NCI-H146 (cell line): ENCODE data around the gene TXNRD1.
"Not testable (repeated sequence)": the region's sequence is repeated elsewhere in the genome, so short reads cannot be mapped to it uniquely, and the experiment has no call there.

ENCODE experiments used
- DNase-seq: peaks from one replicate; lab custom pipeline; 2025; lab: John Stamatoyannopoulos, UW

The TXNRD1 gene

GRCh38 chr12:104323899-104324298, 108.3 kb downstream of the TXNRD1 start:
- no peak for DNase-seq

- not testable (repeated sequence) for DNase-seq
Measured at GRCh38 chr12:104328278-104328677, 112.7 kb downstream of the TXNRD1 start.

DNA sequence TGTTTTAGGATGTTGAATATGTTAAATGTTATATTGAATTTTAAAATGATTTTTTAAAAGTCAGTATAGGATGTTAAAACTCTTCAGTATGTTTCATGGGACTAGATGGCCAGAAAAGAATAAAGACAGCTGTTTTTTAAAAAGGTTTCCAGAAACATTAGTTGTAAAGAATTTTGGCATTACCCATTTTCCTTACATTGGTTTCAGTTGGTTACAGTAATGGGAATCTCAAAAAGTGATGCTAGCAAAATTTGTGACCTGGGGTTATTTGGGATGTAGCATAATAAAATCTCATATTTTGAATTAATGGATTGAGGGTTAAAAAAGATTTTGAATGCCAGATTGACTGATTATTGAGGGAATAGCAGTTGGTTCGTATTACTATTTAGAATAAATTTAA, 113.2 kb downstream of the TXNRD1 start:
- no peak for DNase-seq

DNA sequence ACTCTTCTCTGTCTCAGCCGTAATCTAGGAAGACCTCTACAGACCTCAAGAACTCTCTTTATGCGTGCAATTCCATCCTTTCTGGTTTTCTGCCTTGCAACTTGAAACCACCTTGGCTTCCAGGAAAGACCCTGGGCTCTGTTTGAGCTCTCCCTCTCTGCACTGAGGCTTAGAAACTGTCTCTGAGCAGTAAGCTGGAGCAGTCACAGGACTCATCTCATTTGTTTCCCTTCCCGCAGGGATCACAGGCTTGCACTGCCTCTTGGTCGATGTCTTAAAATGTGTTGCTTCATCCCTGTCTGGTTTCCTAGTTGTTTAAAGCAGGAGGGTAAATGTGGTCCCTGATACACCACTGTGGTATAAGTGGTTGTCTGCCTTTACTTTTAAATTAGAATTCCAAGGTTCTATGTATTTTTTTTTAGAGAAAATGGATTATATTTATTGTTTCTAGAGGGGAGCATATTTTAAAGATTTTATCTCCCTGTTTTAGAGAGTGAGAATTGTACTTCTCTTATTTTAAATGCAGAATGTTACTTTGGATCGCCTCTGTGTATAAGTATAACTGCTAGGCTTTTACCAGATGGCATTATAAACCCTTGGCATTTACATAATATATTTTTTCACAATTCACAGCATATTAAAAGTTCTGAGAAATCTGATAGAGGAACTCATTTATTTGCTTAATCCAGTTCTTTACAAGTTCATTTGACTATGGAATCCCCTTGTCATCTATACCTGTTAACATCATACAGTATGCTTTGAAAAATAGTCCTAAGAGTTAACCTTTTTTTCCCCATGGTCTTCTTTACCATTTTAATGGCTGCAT, 114.3 kb downstream of the TXNRD1 start:
- DNase-seq = no peak

DNA sequence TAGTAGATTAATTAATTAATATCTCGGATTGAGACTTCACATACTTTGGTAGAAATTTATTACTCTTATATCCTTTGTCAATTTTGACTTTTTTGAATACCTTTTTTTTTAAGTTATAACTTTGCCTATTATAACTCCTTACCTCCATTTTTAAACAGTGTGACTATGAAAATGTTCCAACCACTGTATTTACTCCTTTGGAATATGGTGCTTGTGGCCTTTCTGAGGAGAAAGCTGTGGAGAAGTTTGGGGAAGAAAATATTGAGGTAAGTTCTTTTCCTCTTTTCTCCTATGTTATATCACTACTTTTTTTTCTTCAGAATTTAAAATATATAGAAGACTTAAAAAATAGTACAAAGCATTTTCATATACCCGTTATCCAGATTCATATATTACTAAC, 115.8 kb downstream of the TXNRD1 start:
- DNase-seq = no peak

DNA sequence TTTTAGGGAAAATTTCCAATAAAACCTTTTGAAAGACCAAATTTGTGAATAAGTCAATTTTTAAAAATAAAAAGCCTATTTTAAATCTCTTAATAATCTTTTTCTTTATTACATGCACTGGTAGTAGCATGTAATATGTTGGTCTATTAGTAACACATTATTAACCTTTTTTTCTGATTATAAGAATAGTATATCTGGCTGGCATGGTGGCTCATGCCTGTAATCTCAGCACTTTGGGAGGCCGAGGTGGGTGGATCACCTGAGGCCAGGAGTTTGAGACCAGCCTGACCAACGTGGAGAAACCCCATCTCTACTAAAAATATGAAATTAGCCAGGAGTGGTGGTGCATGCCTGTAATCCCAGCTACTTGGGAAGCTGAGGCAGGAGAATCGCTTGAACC, 116.7 kb downstream of the TXNRD1 start:
- DNase-seq = not testable (repeated sequence)

DNA sequence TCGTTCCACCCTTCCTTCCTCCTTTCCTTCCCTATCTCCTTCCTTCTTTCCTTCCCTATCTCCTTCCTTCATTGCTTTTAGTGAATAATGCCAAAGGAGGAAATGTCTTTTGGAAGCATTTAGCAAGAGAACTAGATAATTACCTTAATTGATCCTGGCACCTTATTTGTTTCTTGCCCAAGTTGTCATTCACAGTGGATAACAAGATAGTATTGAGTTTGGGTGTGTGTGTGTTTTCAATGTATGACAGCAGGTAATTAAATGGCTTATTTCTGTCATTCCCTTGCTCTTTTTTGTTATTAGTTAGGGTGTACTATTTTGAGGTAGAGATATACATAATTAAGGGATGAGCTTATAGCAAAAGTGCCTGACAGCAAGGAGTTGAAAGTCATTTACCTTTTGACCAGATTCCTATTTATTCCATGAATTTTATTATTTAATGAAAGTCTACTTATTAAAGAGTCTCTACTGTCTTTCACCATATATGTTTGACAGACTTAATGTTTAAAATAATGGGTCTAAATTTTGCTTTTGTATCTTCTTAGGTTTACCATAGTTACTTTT, 118.2 kb downstream of the TXNRD1 start:
- DNase-seq = no peak

- DNase-seq = no peak
Measured at GRCh38 chr12:104334581-104334980, 119.0 kb downstream of the TXNRD1 start.

DNA sequence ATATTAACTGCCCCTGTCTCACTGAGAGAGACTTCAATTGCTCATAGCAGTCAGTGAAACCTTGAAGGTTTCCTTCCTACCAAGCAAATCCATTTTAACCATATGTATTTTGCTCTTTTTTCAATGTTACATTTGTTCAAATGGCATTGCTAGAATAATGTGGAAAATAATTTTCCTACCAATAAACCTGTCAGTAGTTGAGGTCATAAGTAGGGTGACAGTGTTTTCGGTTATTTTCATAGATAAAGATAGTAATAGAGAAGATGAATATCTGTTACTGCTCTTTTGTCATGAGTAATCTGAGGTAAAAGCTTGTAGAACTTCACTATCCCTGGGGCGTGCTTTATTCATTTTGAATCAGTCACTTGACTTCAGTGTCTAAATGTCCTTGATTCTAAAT, 120.5 kb downstream of the TXNRD1 start:
- no peak for DNase-seq

GRCh38 chr12:104337030-104337558, 121.5 kb downstream of the TXNRD1 start:
- no peak for DNase-seq

DNA sequence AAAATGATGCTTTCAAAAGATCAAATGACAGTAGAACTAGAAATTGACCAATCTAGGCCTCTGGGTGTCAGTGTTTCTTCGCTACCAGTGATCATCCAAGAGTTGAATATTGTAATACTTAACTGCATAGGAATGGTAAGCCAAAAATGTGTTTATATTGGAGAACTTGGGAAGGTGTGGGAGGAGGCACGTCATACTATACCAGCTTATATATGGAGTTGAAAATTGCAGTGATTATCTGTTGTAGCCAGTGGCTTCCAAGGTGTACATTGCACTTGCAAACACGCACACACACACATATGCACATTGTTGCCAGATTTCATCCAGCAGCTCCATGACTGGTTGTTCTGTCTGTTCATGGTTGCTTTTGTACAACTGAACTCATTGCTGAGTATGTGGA, 124.1 kb downstream of the TXNRD1 start:
- DNase-seq = peak; percentile 9

GRCh38 chr12:104340177-104340576, 124.6 kb downstream of the TXNRD1 start:
- DNase-seq = no peak

- peak; percentile 93 for DNase-seq
Measured at GRCh38 chr12:104340925-104341611, 125.5 kb downstream of the TXNRD1 start.

DNA sequence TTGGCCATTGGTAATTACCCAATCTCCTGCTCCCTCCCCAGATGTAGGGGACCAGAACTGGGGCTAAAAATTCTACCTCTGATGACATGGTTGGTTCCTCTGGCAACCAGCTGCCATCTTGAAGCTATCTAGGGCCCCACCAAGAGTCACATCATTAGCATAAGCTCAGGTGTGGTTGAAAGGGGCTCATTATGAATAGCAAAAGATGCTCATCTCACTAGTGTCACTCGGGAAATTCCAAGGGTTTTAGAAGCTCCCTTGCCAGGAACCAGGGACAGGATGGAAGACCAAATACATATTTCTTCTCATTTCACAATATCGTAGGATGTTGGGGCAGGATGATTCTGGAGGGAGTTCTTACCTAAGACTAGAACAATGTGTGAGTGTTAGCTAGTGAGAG, 126.6 kb downstream of the TXNRD1 start:
- DNase-seq = no peak

DNA sequence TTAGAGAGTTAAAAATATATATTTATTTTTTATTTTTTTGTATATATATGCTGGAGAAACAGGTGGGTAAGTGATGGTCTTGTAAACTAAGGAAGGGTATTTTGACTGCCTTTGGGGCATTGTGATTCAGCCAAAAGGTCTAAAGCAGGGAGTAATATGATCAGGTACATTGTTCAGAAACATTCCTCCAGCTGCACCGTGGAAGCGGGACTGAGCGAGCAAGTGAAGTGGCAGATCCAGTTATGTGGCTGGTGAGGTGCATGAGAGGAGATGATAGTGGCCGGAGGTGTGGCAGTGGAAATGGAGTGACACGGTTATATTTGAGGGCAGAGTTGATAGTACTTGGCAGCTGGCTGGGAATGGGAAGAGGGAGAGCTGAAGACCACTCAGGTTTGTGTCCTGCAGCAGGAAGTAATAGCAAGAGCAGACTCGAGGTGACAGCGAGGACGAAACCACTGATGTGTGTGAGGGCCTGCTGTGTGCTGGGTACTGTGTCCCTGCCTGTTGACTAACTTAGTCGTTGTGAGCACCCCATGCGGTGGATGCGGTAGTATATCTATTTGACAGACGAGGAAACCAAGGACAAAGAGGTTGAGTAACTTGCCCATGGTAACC, 127.2 kb downstream of the TXNRD1 start:
- no peak for DNase-seq

GRCh38 chr12:104344682-104345081, 129.1 kb downstream of the TXNRD1 start:
- DNase-seq = no peak

DNA sequence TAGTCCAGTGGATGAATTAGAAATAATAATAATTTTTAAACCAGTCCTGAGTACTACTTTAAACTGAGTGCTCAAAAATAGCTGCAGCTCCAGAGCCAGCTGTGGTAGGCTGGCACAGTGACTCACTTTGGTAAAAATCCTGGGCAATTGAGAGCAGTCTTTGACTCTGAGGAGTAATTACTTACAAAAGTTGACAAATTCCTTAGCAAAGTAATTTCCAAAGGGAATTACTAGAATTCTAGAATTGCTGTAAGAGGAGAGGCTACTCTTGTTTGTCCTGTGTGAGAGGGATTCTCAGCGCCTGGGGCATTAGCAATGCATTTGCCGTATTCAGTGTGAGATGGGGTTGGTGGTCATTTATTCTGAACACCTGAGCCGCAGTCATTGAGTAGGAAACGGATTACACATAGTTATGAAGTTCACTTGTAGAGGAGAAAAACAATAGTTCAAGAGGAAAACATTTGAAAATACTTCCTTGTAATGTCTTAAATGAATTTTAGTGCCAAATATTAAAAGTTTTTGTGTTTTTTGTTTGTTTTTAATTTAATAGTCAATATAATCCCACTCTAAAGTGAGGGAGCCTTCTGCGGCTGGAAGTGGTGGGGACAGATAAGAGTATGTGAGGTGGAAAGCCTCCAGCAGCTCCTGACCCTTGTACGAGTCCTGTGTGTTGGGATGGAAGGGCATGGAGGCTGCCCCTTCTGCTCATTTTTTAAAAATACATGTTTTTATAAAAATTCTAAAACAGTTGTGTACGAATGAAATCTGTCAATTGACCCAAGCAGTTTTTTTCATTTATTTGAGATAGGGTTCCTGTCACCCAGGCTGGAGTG, 129.9 kb downstream of the TXNRD1 start:
- DNase-seq = no peak

DNA sequence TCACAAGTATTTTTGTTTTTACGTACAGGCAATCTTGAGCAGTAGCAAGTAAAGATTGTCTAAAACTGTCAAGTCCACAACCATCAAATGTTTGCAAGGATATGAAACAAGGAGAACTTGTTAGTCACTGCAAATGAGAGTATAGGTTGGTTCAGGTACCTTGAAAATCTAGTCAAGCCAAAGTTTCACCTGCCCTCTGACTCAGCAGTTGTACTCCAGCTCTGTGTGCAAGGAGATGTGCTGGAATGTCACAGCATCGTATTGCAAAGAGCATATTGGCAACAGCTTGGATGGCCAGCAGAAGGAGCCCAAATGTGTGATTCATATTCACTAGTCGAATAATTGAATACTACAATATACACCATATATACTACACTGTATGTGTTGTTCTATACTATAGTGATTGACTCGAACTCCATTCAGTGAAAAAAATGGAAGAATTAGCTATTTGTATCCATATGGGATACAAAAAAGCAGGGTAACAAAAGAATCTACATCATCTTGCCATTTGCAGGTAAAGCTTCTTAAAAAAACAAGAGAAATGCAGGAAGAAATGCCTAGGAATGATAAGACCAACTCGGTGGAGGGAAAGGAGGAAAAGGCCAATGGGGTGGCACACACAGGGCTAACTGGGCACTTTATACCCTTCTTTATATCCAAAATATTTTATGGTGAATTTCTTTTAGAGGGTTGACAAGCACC, 131.9 kb downstream of the TXNRD1 start:
- no peak for DNase-seq

DNA sequence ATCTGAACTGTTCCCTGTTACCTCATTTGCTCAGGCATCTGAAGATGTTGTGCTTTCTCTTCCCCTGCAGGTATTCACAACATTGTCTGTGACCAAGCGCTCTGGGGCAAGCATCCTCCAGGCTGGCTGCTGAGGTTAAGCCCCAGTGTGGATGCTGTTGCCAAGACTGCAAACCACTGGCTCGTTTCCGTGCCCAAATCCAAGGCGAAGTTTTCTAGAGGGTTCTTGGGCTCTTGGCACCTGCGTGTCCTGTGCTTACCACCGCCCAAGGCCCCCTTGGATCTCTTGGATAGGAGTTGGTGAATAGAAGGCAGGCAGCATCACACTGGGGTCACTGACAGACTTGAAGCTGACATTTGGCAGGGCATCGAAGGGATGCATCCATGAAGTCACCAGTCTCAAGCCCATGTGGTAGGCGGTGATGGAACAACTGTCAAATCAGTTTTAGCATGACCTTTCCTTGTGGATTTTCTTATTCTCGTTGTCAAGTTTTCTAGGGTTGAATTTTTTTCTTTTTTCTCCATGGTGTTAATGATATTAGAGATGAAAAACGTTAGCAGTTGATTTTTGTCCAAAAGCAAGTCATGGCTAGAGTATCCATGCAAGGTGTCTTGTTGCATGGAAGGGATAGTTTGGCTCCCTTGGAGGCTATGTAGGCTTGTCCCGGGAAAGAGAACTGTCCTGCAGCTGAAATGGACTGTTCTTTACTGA, 132.9 kb downstream of the TXNRD1 start:
- DNase-seq = no peak

DNA sequence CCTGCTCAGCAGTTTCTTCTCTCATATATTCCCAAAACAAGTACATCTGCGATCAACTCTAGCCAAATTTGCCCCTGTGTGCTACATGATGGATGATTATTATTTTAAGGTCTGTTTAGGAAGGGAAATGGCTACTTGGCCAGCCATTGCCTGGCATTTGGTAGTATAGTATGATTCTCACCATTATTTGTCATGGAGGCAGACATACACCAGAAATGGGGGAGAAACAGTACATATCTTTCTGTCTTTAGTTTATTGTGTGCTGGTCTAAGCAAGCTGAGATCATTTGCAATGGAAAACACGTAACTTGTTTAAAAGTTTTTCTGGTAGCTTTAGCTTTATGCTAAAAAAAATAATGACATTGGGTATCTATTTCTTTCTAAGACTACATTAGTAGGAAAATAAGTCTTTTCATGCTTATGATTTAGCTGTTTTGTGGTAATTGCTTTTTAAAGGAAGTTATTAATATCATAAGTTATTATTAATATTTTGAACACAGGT, 133.5 kb downstream of the TXNRD1 start:
- no peak for DNase-seq
